Activated CD4-positive, alpha-beta T cell treated with anti-CD3 and anti-CD28 coated beads, Interleukin-2, amount 50 U/mL, for 16 hours (primary cell): ENCODE measurements around the gene MAD2L2.
A peak's percentile ranks its signal among the peaks of the same experiment; 100 is the strongest.

Source experiments
- DNase-seq: peaks from one replicate; pipeline ENCODE4 v3.0.0-alpha.2; 2020

MAD2L2 gene

GRCh38 chr1:11651017-11651416 is 29.9 kb downstream of the MAD2L2 start:
- no peak for DNase-seq

- peak; percentile 82 for DNase-seq
These were observed 30.5 kb downstream of the MAD2L2 start for GRCh38 chr1:11650331-11650991.

GRCh38 chr1:11649624-11650330 is 31.2 kb downstream of the MAD2L2 start:
- DNase-seq, result no peak

- no peak for DNase-seq
These were observed 31.7 kb downstream of the MAD2L2 start for GRCh38 chr1:11649237-11649623.

- no peak for DNase-seq
These were observed 32.2 kb downstream of the MAD2L2 start for GRCh38 chr1:11648732-11649158.

GRCh38 chr1:11648039-11648438 is 32.9 kb downstream of the MAD2L2 start:
- no peak for DNase-seq

GRCh38 chr1:11647333-11647732 is 33.6 kb downstream of the MAD2L2 start:
- DNase-seq, result no peak

GRCh38 chr1:11646317-11646716 is 34.6 kb downstream of the MAD2L2 start:
- DNase-seq, result no peak

GRCh38 chr1:11645670-11646265 is 35.2 kb downstream of the MAD2L2 start:
- peak; percentile 82 for DNase-seq

GRCh38 chr1:11645270-11645669 is 35.7 kb downstream of the MAD2L2 start:
- DNase-seq, result no peak

- DNase-seq, result no peak
These were observed 37.2 kb downstream of the MAD2L2 start for GRCh38 chr1:11643782-11644181.

GRCh38 chr1:11642418-11643017 is 38.4 kb downstream of the MAD2L2 start:
- DNase-seq, result peak; percentile 69

GRCh38 chr1:11641776-11642305 is 39.1 kb downstream of the MAD2L2 start:
- no peak for DNase-seq

GRCh38 chr1:11640944-11641343 is 40.0 kb downstream of the MAD2L2 start:
- no peak for DNase-seq

GRCh38 chr1:11640101-11640500 is 40.8 kb downstream of the MAD2L2 start:
- no peak for DNase-seq

- no peak for DNase-seq
These were observed 41.6 kb downstream of the MAD2L2 start for GRCh38 chr1:11639372-11639771.

- DNase-seq, result no peak
These were observed 42.8 kb downstream of the MAD2L2 start for GRCh38 chr1:11638121-11638520.

GRCh38 chr1:11634365-11635192 is 46.4 kb downstream of the MAD2L2 start:
- DNase-seq, result no peak

GRCh38 chr1:11629184-11630016 is 51.5 kb downstream of the MAD2L2 start:
- no peak for DNase-seq

- DNase-seq, result no peak
These were observed 52.2 kb downstream of the MAD2L2 start for GRCh38 chr1:11628767-11629166.

- no peak for DNase-seq
These were observed 54.4 kb downstream of the MAD2L2 start for GRCh38 chr1:11626551-11626950.
